HepG2 (cell line): ENCODE measurements around the gene GPN2. TPM values are rescaled to one million over a fixed set of nuclear protein-coding genes. Genes with fewer than 3 reads are reported as not detected.

Experiments
- ADNP ChIP-seq: sonication (generic); formaldehyde crosslinking; IDR thresholded peaks from 2 replicates; pipeline ENCODE4 v1.4.0; 2020; ENCODE audit warnings: missing genetic modification reagents
- AFF4 ChIP-seq: sonication (generic); formaldehyde crosslinking; IDR thresholded peaks from 2 replicates; pipeline ENCODE4 v1.4.0; 2020; ENCODE audit warnings: missing genetic modification reagents
- CBX1 ChIP-seq: IDR thresholded peaks from one replicate; pipeline ENCODE4 v1.6.1; 2016; ENCODE audit warnings: antibody characterized with exemption, low read depth
- FOXA3 ChIP-seq: IDR thresholded peaks from 2 replicates; pipeline ENCODE4 v1.6.1; 2016; ENCODE audit warnings: missing genetic modification reagents, missing compliant biosample characterization
- FOXO1 ChIP-seq: sonication (generic); formaldehyde crosslinking; IDR thresholded peaks from 2 replicates; pipeline ENCODE4 v1.4.0; 2020; ENCODE audit warnings: missing genetic modification reagents
- HMGXB3 ChIP-seq: sonication (generic); formaldehyde crosslinking; IDR thresholded peaks from 2 replicates; pipeline ENCODE4 v1.4.0; 2020; ENCODE audit warnings: missing genetic modification reagents, borderline replicate concordance
- KLF11 ChIP-seq: IDR thresholded peaks from 2 replicates; pipeline ENCODE4 v1.6.1; 2016; ENCODE audit warnings: missing compliant biosample characterization
- MAFG ChIP-seq: sonication (generic); formaldehyde crosslinking; IDR thresholded peaks from 2 replicates; pipeline ENCODE4 v1.5.1; 2020; ENCODE audit warnings: mild to moderate bottlenecking, missing genetic modification reagents
- MTF2 ChIP-seq: sonication (generic); formaldehyde crosslinking; IDR thresholded peaks from 2 replicates; pipeline ENCODE4 v1.5.0; 2020; ENCODE audit warnings: missing genetic modification reagents, borderline replicate concordance
- RORA ChIP-seq: sonication (generic); formaldehyde crosslinking; IDR thresholded peaks from 2 replicates; pipeline ENCODE4 v1.5.0; 2020; ENCODE audit warnings: mild to moderate bottlenecking, missing genetic modification reagents, moderate library complexity
- SMAD3 ChIP-seq: sonication (generic); formaldehyde crosslinking; IDR thresholded peaks from 2 replicates; pipeline ENCODE4 v1.4.0; 2020; ENCODE audit warnings: missing genetic modification reagents
- SSRP1 ChIP-seq: IDR thresholded peaks from 2 replicates; pipeline ENCODE4 v1.6.1; 2016; ENCODE audit warnings: control low read depth
- TERF1 ChIP-seq: sonication (generic); formaldehyde crosslinking; IDR thresholded peaks from 2 replicates; pipeline ENCODE4 v1.8.0; 2022; ENCODE audit warnings: mild to moderate bottlenecking, missing genetic modification reagents, moderate library complexity
- ZMYM3 ChIP-seq: sonication (generic); formaldehyde crosslinking; IDR thresholded peaks from 2 replicates; pipeline ENCODE4 v1.5.1; 2020; ENCODE audit warnings: mild to moderate bottlenecking, missing genetic modification reagents
- ZNF451 ChIP-seq: sonication (generic); formaldehyde crosslinking; IDR thresholded peaks from 2 replicates; pipeline ENCODE4 v1.5.0; 2020; ENCODE audit warnings: mild to moderate bottlenecking, missing genetic modification reagents
- polyA plus RNA-seq, 8 experiments: library from polyadenylated mRNA; depleted of rRNA in 3 of 8; stranded (reverse) in 7 of 8; unstranded in 1 of 8; fragments of >200 nt; fragmentation: Illumina TruSeq in 4 of 8; extraction: Trizol in 4 of 8; gene quantifications; 2 replicates each; pipeline versions ENCODE4 v1.2.1 to v1.2.3, GENCODE V29; 2011 to 2016; ENCODE audit warnings: low read depth in 4 of 8, missing spikeins in 1 of 8, mixed read lengths in 1 of 8; ENCODE audit not compliant: insufficient read depth in 1 of 8
- total RNA-seq, 5 experiments: library from RNA; depleted of rRNA; stranded (reverse); fragments of >200 nt; fragmentation: Illumina TruSeq; extraction: Trizol; gene quantifications; 2 replicates each; pipeline ENCODE4 v1.2.3, GENCODE V29; 2016; ENCODE audit warnings: low read depth in 1 of 5
- TF ChIP-seq, protein P1 (sequence below): sonication (generic); formaldehyde crosslinking; IDR thresholded peaks from 2 replicates; pipeline ENCODE4 v1.4.0; 2020; ENCODE audit warnings: missing genetic modification reagents
- TF ChIP-seq, protein P2 (sequence below): conservative IDR thresholded peaks from 2 replicates; pipeline ENCODE4 v1.6.1; 2018; ENCODE audit warnings: missing genetic modification reagents

Gene GPN2
- total and polyA plus RNA-seq, 2 of the 13 experiments (the other 11 are each of a cell fraction or from before 2014, with no cell fraction given) = 19.3 to 38.9 TPM

- TF ChIP-seq AFF4 (CRISPR knock-in tag) = no peak
- TF ChIP-seq FOXA3 (CRISPR knock-in tag) = peak; percentile 57
- TF ChIP-seq KLF11 (CRISPR knock-in tag) = no peak
- peak; percentile 71; the same call in 1 of the 2 replicates for TF ChIP-seq SMAD3 (CRISPR knock-in tag)
- TF ChIP-seq MAFG (CRISPR knock-in tag) = no peak
- no peak for TF ChIP-seq MTF2 (CRISPR knock-in tag)
- no peak for TF ChIP-seq TERF1 (CRISPR knock-in tag)
- peak; percentile 27; the same call in 1 of the 2 replicates for TF ChIP-seq ZMYM3
- TF ChIP-seq ZNF451 (CRISPR knock-in tag) = no peak
- TF ChIP-seq RORA (CRISPR knock-in tag) = no peak
- TF ChIP-seq, protein P1, sequence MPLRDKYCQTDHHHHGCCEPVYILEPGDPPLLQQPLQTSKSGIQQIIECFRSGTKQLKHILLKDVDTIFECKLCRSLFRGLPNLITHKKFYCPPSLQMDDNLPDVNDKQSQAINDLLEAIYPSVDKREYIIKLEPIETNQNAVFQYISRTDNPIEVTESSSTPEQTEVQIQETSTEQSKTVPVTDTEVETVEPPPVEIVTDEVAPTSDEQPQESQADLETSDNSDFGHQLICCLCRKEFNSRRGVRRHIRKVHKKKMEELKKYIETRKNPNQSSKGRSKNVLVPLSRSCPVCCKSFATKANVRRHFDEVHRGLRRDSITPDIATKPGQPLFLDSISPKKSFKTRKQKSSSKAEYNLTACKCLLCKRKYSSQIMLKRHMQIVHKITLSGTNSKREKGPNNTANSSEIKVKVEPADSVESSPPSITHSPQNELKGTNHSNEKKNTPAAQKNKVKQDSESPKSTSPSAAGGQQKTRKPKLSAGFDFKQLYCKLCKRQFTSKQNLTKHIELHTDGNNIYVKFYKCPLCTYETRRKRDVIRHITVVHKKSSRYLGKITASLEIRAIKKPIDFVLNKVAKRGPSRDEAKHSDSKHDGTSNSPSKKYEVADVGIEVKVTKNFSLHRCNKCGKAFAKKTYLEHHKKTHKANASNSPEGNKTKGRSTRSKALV (CRISPR knock-in tag) = no peak
- TF ChIP-seq ADNP (CRISPR knock-in tag) = no peak
- TF ChIP-seq SSRP1 (CRISPR knock-in tag) = peak; percentile 23; the same call in 1 of the 2 replicates
- 0 out of 2 replicates have a peak, but pooled peaks have one; percentile 46 for TF ChIP-seq FOXO1 (CRISPR knock-in tag)
- no peak for TF ChIP-seq HMGXB3 (CRISPR knock-in tag)
- no peak for TF ChIP-seq CBX1
- TF ChIP-seq, protein P2, sequence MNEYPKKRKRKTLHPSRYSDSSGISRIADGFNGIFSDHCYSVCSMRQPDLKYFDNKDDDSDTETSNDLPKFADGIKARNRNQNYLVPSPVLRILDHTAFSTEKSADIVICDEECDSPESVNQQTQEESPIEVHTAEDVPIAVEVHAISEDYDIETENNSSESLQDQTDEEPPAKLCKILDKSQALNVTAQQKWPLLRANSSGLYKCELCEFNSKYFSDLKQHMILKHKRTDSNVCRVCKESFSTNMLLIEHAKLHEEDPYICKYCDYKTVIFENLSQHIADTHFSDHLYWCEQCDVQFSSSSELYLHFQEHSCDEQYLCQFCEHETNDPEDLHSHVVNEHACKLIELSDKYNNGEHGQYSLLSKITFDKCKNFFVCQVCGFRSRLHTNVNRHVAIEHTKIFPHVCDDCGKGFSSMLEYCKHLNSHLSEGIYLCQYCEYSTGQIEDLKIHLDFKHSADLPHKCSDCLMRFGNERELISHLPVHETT (CRISPR knock-in tag) = 0 out of 2 replicates have a peak, but pooled peaks have one; percentile 25
Observed at GRCh38 chr1:26900001-26900814, 10.1 kb upstream of the GPN2 start, which contains the start of gene GPATCH3 (continued).
